NK-92 treated with Interleukin-12 subunit alpha and Interleukin-12 subunit beta, amount 100 ng/mL, for 24 hours (cell line): ENCODE results near the gene MMRN1.
"Not testable (repeated sequence)": the region's sequence is repeated elsewhere in the genome, so short reads cannot be mapped to it uniquely, and the experiment has no call there.

Experiments
- DNase-seq: peaks from one replicate; lab custom pipeline; 2025; lab: John Stamatoyannopoulos, UW

MMRN1 gene, protein sequence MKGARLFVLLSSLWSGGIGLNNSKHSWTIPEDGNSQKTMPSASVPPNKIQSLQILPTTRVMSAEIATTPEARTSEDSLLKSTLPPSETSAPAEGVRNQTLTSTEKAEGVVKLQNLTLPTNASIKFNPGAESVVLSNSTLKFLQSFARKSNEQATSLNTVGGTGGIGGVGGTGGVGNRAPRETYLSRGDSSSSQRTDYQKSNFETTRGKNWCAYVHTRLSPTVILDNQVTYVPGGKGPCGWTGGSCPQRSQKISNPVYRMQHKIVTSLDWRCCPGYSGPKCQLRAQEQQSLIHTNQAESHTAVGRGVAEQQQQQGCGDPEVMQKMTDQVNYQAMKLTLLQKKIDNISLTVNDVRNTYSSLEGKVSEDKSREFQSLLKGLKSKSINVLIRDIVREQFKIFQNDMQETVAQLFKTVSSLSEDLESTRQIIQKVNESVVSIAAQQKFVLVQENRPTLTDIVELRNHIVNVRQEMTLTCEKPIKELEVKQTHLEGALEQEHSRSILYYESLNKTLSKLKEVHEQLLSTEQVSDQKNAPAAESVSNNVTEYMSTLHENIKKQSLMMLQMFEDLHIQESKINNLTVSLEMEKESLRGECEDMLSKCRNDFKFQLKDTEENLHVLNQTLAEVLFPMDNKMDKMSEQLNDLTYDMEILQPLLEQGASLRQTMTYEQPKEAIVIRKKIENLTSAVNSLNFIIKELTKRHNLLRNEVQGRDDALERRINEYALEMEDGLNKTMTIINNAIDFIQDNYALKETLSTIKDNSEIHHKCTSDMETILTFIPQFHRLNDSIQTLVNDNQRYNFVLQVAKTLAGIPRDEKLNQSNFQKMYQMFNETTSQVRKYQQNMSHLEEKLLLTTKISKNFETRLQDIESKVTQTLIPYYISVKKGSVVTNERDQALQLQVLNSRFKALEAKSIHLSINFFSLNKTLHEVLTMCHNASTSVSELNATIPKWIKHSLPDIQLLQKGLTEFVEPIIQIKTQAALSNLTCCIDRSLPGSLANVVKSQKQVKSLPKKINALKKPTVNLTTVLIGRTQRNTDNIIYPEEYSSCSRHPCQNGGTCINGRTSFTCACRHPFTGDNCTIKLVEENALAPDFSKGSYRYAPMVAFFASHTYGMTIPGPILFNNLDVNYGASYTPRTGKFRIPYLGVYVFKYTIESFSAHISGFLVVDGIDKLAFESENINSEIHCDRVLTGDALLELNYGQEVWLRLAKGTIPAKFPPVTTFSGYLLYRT

DNA sequence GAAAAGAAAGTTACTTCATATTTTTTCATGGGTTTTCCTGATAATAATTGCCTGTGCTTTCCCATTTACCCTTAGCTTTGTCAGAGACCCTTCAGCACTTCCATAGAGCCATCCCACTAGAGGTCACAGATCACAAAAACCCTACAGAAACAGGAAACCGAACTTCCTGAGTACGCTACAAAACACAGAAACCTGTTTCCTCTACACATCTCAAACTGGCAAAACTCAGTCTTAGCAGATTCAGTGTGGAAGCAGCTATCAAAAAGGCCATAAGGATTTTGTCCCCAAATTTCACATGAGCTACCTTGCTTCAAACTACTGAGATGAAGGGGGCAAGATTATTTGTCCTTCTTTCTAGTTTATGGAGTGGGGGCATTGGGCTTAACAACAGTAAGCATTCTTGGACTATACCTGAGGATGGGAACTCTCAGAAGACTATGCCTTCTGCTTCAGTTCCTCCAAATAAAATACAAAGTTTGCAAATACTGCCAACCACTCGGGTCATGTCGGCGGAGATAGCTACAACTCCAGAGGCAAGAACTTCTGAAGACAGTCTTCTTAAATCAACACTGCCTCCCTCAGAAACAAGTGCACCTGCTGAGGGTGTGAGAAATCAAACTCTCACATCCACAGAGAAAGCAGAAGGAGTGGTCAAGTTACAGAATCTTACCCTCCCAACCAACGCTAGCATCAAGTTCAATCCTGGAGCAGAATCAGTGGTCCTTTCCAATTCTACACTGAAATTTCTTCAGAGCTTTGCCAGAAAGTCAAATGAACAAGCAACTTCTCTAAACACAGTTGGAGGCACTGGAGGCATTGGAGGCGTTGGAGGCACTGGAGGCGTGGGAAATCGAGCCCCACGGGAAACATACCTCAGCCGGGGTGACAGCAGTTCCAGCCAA lies at the start of gene MMRN1:
TSS of gene MMRN1 (plus strand) at position 206 of the 902 bp plus-strand sequence. CDS start at position 324, 118 bp downstream.
- DNase-seq = no peak

DNA sequence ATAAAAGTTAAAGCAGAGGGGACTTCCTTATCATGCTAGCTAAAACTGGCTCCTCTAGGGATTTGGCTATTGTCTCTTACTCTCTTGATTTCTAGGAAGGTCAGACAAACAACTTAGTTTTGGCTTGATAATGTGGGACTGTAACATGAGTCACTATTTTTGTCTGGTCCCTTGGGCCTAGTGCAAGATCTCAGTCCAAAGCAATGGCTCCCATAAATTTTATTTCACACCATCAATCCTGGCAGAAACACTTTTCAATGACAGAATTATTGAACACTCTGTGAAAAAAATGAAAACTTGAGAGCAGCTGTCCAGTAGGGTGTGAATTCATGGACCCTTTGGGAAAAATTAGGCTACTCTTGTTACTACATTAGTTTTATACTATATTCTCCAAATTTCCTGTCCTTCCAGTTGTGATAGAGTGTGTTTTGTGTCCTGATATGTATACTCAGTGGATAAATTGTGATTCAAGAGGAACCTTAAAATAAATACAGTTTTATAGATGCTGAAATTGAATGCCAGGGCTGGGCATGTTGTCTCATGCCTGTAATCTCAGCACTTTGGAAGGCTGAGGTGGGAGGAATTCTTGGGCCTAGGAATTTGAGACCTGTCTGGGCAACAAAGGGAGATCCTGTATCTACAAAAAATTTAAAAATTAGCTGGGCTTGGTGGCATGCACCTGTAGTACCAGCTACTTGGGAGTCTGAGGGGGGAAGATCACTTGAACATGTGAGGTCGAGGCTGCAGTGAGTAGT lies 46.9 kb upstream of the MMRN1 start:
- DNase-seq = no peak

DNA sequence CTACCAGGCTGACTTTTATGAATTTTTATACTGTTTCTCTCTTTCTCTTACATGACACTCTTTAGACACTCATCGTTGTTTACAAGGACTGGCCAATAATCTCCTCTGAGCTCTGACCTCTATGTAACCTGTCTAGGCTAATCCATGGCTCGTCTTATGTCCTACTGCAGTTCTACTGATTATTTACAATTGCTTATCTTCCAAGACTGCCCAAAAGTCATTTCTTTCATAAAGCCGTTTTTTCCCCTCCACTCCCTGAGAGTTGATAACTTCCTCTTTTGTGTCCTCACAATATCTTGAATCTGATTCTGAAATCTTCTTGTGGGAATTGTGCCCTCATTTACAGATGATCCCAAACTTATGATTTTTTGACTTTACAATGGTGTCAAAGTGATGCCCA lies 39.4 kb upstream of the MMRN1 start:
- DNase-seq = no peak

GRCh38 chr4:89860971-89861370 lies 33.7 kb upstream of the MMRN1 start:
- no peak for DNase-seq

GRCh38 chr4:89863533-89863932 lies 31.1 kb upstream of the MMRN1 start:
- no peak for DNase-seq

DNA sequence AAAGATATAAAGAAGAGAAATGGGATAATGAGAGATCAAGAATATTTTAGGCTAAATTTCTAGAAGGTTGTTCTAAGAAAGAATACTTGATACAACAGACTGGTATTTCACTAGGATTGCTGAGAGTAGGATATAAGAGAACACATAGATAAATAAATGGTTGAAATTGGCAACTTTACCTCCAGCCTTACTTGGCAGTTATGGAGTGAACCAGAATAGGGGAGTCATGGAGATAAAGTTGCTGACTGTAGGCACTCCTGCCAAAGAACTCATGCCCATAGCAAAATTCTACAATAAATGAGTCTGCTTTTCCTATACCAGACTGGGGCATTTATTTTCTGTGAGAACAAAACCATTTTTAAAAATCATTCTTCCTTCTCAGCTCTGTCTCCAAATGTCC lies 26.4 kb upstream of the MMRN1 start:
- no peak for DNase-seq

GRCh38 chr4:89868999-89869589 lies 25.6 kb upstream of the MMRN1 start:
- DNase-seq = no peak

- DNase-seq = no peak
Observed at GRCh38 chr4:89871211-89871610, 23.4 kb upstream of the MMRN1 start.

DNA sequence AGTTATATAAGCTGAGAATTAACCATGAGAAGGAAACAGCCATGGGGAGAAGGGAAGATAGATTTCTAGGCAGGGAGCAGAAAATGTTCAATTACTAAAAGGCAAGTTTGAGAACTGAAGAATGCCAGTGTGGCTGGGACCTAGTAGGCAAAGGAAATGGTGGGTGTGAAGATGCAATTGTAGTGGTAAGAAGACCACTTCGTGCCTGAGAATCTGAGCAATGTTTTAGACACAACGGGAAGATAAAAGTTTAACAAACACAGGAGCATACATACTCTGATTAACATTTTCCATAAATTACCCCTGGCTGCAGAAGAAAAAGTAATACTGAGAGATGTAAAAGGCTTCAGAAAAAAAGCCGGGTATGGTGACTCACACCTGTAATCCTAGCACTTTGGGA lies 18.1 kb upstream of the MMRN1 start:
- DNase-seq = no peak

- DNase-seq = no peak
Observed at GRCh38 chr4:89878611-89879010, 16.0 kb upstream of the MMRN1 start.

GRCh38 chr4:89879215-89879614 lies 15.4 kb upstream of the MMRN1 start:
- no peak for DNase-seq

GRCh38 chr4:89889289-89889688 lies 5.4 kb upstream of the MMRN1 start:
- DNase-seq = no peak

DNA sequence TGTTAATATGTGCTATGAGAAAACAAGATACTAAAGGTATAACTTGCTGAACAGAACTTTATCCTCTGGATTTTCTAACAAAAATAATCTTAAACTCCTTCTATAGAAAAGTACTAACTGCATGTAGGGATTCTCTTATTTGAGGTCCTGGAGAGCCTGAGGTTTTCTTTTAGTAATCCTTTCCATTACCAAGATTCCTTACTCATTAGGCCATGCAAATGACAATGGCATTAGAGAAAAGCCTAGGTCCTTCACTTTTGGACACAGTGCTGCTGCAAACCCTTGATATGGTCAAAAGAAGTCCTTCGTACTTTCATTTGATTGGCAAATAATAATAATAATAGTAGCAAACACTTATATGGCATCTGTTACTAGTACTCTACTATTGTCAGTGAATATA lies 3.2 kb downstream of the MMRN1 start:
- DNase-seq = no peak

- DNase-seq = no peak
Observed at GRCh38 chr4:89898304-89898716, 3.7 kb downstream of the MMRN1 start.

GRCh38 chr4:89899152-89899551 lies 4.5 kb downstream of the MMRN1 start:
- no peak for DNase-seq

DNA sequence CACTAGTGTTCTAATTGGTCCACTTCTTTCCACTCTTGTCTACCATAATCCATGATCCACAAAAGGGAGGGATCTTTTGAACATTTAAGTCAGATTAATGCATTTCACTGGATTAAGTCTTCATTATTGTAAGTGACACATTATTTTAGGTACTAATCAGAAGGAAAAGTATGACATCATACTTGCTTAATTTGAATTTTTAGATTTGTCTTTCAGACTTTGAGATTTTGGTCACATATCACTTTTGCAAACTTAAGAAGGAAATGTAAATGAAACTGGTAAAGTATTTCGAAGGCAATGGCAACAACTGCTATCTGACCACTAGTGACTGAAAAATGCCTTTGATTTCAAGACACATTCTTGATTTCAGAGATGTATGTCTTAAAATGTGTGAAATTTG lies 5.2 kb downstream of the MMRN1 start:
- DNase-seq = no peak

GRCh38 chr4:89901808-89902431 lies 7.3 kb downstream of the MMRN1 start:
- not testable (repeated sequence) for DNase-seq

DNA sequence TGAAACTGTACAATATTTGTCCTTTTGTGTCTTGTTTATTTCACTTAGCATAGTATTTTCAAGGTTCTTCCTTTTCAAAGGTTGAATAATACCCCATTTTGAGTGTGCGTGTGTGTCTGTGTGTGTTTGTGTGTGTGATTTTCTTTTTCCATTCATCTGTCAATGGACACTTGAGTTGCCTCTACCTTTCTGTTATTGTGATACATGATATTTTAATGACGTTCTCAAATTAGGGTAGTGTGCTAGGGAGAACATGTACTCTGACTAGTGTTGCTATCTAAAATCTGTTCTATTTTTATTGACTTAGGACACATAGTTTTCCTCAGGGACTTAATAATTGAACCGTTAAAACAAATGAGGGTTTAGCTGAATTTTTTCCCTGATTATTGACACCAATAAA lies 9.9 kb downstream of the MMRN1 start:
- no peak for DNase-seq

DNA sequence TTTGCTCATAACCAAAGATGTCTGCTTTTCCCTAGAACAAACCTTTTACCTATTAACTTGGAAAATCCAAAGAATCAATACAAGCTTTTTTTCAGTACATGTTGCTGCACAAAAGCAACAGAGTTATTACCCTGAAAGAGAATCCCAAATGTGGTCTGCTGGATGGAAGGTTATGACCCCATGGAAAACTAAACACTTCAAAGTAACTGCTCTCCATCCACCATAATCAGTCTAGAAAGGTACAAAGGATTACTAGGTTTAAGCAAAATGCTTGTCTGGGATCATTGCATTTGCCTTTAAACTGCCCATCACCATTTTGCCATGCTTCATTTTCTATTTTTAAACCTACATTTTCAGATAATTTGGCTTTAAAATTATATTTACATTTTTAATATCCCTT lies 11.7 kb downstream of the MMRN1 start:
- no peak for DNase-seq
